ENCODE results near the gene APOL6.

DNA sequence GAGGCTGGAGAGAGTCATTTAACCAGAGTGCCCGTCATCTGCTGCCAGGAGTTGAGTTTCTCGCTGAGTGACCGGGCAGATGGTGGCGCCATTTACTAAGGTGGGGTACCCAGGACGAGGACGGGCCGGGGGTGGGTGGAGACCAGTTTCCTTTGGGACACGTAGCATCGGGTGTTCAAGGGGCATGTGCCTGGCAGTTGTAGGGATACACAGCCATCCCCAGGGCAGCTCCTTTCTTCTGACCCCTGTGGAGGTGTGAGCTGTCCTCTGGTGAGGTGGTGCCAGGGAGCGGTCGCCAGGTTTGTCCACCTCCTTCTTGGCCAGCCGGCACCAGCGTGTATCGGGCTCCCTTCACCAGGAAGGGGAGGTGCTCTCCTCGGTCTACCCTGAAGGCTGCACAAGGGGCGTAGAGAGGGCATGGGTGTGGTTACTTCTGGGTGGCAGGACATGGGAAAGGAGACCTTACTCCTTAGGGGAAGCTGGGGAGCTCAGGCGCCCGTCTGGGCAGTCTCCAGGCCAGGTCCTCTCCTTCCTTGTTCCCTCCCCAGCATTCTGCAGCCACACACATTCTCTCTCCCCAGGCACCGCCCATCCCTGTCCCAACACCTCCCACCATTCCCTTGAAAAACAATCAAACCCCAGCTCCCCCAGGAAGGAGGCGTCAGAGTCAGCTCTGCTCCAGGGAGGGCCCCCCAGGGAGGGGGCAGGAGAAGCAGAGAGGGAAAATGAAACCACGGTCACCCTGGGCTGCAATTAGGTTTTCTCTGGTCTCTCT lies 20.8 kb upstream of the APOL6 start:
- peak in 1 of 2 donors; percentile 35 for TF ChIP-seq POLR2A (IDR thresholded peaks at IDR 0.05)
- TF ChIP-seq, protein P1, sequence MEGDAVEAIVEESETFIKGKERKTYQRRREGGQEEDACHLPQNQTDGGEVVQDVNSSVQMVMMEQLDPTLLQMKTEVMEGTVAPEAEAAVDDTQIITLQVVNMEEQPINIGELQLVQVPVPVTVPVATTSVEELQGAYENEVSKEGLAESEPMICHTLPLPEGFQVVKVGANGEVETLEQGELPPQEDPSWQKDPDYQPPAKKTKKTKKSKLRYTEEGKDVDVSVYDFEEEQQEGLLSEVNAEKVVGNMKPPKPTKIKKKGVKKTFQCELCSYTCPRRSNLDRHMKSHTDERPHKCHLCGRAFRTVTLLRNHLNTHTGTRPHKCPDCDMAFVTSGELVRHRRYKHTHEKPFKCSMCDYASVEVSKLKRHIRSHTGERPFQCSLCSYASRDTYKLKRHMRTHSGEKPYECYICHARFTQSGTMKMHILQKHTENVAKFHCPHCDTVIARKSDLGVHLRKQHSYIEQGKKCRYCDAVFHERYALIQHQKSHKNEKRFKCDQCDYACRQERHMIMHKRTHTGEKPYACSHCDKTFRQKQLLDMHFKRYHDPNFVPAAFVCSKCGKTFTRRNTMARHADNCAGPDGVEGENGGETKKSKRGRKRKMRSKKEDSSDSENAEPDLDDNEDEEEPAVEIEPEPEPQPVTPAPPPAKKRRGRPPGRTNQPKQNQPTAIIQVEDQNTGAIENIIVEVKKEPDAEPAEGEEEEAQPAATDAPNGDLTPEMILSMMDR (IDR thresholded peaks at IDR 0.05), result peak; percentile 35 to 77 (median 62)
